Measurements from ENCODE around the gene ZBED1.

Gene ZBED1

GRCh38 chrX:2462780-2463179 is 38.0 kb downstream of the ZBED1 start:
- TF ChIP-seq CREB1 (IDR thresholded peaks at IDR 0.05; ENCODE audit: low read depth) (no peak), ZBTB7A (IDR thresholded peaks at IDR 0.05; ENCODE audit: low read depth) (no peak), RAD21 (IDR thresholded peaks at IDR 0.05; ENCODE audit: low read depth) (no peak), TCF12 (IDR thresholded peaks at IDR 0.05; ENCODE audit: low read depth) (no peak), NFIC (IDR thresholded peaks at IDR 0.05) (no peak), EP300 (IDR thresholded peaks at IDR 0.05; ENCODE audit: borderline replicate concordance) (no peak), CEBPB (IDR thresholded peaks at IDR 0.05) (no peak), YY1 (IDR thresholded peaks at IDR 0.05; ENCODE audit: low read depth) (no peak), TAF1 (IDR thresholded peaks at IDR 0.05; ENCODE audit: low read depth) (no peak), TEAD4 (IDR thresholded peaks at IDR 0.05) (no peak)
- TF ChIP-seq, protein P1, sequence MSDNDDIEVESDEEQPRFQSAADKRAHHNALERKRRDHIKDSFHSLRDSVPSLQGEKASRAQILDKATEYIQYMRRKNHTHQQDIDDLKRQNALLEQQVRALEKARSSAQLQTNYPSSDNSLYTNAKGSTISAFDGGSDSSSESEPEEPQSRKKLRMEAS (IDR thresholded peaks at IDR 0.05) = no peak
- TF ChIP-seq, protein P2, sequence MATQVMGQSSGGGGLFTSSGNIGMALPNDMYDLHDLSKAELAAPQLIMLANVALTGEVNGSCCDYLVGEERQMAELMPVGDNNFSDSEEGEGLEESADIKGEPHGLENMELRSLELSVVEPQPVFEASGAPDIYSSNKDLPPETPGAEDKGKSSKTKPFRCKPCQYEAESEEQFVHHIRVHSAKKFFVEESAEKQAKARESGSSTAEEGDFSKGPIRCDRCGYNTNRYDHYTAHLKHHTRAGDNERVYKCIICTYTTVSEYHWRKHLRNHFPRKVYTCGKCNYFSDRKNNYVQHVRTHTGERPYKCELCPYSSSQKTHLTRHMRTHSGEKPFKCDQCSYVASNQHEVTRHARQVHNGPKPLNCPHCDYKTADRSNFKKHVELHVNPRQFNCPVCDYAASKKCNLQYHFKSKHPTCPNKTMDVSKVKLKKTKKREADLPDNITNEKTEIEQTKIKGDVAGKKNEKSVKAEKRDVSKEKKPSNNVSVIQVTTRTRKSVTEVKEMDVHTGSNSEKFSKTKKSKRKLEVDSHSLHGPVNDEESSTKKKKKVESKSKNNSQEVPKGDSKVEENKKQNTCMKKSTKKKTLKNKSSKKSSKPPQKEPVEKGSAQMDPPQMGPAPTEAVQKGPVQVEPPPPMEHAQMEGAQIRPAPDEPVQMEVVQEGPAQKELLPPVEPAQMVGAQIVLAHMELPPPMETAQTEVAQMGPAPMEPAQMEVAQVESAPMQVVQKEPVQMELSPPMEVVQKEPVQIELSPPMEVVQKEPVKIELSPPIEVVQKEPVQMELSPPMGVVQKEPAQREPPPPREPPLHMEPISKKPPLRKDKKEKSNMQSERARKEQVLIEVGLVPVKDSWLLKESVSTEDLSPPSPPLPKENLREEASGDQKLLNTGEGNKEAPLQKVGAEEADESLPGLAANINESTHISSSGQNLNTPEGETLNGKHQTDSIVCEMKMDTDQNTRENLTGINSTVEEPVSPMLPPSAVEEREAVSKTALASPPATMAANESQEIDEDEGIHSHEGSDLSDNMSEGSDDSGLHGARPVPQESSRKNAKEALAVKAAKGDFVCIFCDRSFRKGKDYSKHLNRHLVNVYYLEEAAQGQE (IDR thresholded peaks at IDR 0.05; ENCODE audit: low read depth) = no peak
- TF ChIP-seq, protein P3, sequence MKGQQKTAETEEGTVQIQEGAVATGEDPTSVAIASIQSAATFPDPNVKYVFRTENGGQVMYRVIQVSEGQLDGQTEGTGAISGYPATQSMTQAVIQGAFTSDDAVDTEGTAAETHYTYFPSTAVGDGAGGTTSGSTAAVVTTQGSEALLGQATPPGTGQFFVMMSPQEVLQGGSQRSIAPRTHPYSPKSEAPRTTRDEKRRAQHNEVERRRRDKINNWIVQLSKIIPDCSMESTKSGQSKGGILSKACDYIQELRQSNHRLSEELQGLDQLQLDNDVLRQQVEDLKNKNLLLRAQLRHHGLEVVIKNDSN (IDR thresholded peaks at IDR 0.05) = no peak

DNA sequence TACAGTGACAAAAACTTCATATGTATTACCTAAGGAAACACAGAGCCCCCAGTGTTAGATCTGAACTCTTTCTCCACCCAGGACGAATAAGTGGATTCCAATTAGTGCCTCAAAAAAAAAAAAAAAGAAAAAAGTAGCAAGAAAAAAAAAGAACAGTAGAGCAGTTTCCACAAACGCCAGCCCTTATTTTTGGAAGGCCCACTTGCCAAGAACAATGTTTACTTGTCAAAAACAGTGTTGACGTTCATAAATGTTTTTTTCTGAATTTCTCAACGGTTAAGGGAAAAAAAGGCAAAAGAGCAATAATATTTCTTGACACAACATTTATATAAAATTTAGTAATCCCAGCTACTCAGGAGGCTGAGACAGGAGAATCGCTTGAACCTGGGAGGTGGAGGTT is 38.7 kb downstream of the ZBED1 start:
- no peak for TF ChIP-seq EGR1 (IDR thresholded peaks at IDR 0.05)
- no peak for TF ChIP-seq CEBPB (IDR thresholded peaks at IDR 0.05)
- TF ChIP-seq TCF12 (IDR thresholded peaks at IDR 0.05; ENCODE audit: low read depth) = no peak
- TF ChIP-seq, protein P2 (IDR thresholded peaks at IDR 0.05; ENCODE audit: low read depth) = no peak
- no peak for TF ChIP-seq RAD21 (IDR thresholded peaks at IDR 0.05; ENCODE audit: low read depth)
- TF ChIP-seq, protein P1 (IDR thresholded peaks at IDR 0.05) = no peak
- no peak for TF ChIP-seq FOXM1 (IDR thresholded peaks at IDR 0.05; ENCODE audit: borderline replicate concordance, low read depth)

DNA sequence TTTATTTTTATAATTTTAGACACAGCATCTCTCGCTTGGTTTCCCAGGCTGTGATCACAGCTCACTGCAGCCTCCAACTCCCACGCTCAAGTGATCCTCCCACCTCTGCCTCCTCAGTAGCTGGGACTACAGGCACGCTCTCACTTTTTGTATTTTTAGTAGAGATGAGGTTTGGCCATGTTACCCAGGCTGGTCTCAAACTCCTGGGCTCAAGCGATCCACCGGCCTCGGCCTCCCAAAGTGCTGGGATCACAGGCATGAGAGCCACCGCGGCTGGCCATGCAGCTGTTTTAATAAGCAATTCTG is 39.1 kb downstream of the ZBED1 start:
- TF ChIP-seq ZBTB7A (IDR thresholded peaks at IDR 0.05; ENCODE audit: low read depth) (no peak), TCF12 (IDR thresholded peaks at IDR 0.05; ENCODE audit: low read depth) (no peak), NFIC (IDR thresholded peaks at IDR 0.05) (no peak), TAF1 (IDR thresholded peaks at IDR 0.05; ENCODE audit: low read depth) (no peak), TEAD4 (IDR thresholded peaks at IDR 0.05) (no peak), EGR1 (IDR thresholded peaks at IDR 0.05) (no peak), CREB1 (IDR thresholded peaks at IDR 0.05; ENCODE audit: low read depth) (no peak), EP300 (IDR thresholded peaks at IDR 0.05; ENCODE audit: borderline replicate concordance) (no peak), CEBPB (IDR thresholded peaks at IDR 0.05) (no peak), FOXM1 (IDR thresholded peaks at IDR 0.05; ENCODE audit: borderline replicate concordance, low read depth) (no peak), RAD21 (IDR thresholded peaks at IDR 0.05; ENCODE audit: low read depth) (no peak), YY1 (IDR thresholded peaks at IDR 0.05; ENCODE audit: low read depth) (no peak)
- TF ChIP-seq, protein P3 (IDR thresholded peaks at IDR 0.05) = no peak
- TF ChIP-seq, protein P2 (IDR thresholded peaks at IDR 0.05; ENCODE audit: low read depth) = no peak
- TF ChIP-seq, protein P1 (IDR thresholded peaks at IDR 0.05) = no peak

- no peak for TF ChIP-seq RAD21 (IDR thresholded peaks at IDR 0.05; ENCODE audit: low read depth)
- no peak for TF ChIP-seq FOXM1 (IDR thresholded peaks at IDR 0.05; ENCODE audit: borderline replicate concordance, low read depth)
- TF ChIP-seq CEBPB (IDR thresholded peaks at IDR 0.05) = no peak
- TF ChIP-seq NFIC (IDR thresholded peaks at IDR 0.05) = no peak
- no peak for TF ChIP-seq EP300 (IDR thresholded peaks at IDR 0.05; ENCODE audit: borderline replicate concordance)
- no peak for TF ChIP-seq EGR1 (IDR thresholded peaks at IDR 0.05)
- no peak for TF ChIP-seq CREB1 (IDR thresholded peaks at IDR 0.05; ENCODE audit: low read depth)
- TF ChIP-seq, protein P1 (IDR thresholded peaks at IDR 0.05) = no peak
- TF ChIP-seq, protein P2 (IDR thresholded peaks at IDR 0.05; ENCODE audit: low read depth) = no peak
- no peak for TF ChIP-seq YY1 (IDR thresholded peaks at IDR 0.05; ENCODE audit: low read depth)
These were observed 42.5 kb downstream of the ZBED1 start for GRCh38 chrX:2458309-2458708.
